Mesendoderm (in vitro differentiated cells): ENCODE data around the gene PFAS.

ENCODE experiments used
- DNase-seq: peaks from one replicate; pipeline ENCODE4 v3.0.0; 2013
- H2AK5ac ChIP-seq: 2 replicates; pipeline ENCODE4 v1.6.1; 2013; ENCODE audit warnings: low read length, inconsistent platforms
- H2BK120ac ChIP-seq: 2 replicates; pipeline ENCODE4 v1.6.1; 2013; ENCODE audit warnings: low read depth, mild to moderate bottlenecking, low read length, moderate library complexity, mixed read lengths
- H2BK15ac ChIP-seq: replicated peaks from 2 replicates; pipeline ENCODE4 v1.6.1; 2013; ENCODE audit warnings: low read depth, mild to moderate bottlenecking, moderate library complexity
- H2BK5ac ChIP-seq: 2 replicates; pipeline ENCODE4 v1.6.1; 2013; ENCODE audit warnings: low read length, inconsistent platforms
- H3K18ac ChIP-seq: 2 replicates; pipeline ENCODE4 v1.6.1; 2013; ENCODE audit warnings: mild to moderate bottlenecking, low read length, mixed read lengths
- H3K23ac ChIP-seq: one replicate; pipeline ENCODE4 v1.6.1; 2013; ENCODE audit warnings: low read length
- H3K27ac ChIP-seq: 2 replicates; pipeline ENCODE4 v1.5.1; 2013; ENCODE audit warnings: low read depth, mild to moderate bottlenecking, inconsistent platforms, low read length, moderate library complexity
- H3K27me3 ChIP-seq: 2 replicates; pipeline ENCODE4 v1.6.1; 2013; ENCODE audit warnings: low read length, control low read depth, mild to moderate bottlenecking, inconsistent platforms; ENCODE audit not compliant: insufficient read depth, poor library complexity
- H3K36me3 ChIP-seq: 2 replicates; pipeline ENCODE4 v1.6.1; 2013; ENCODE audit warnings: low read length, inconsistent platforms; ENCODE audit not compliant: control insufficient read depth, insufficient read depth
- H3K4ac ChIP-seq: one replicate; pipeline ENCODE4 v1.6.1; 2013; ENCODE audit warnings: low read depth, mild to moderate bottlenecking, low read length, moderate library complexity
- H3K4me1 ChIP-seq: 2 replicates; pipeline ENCODE4 v1.6.1; 2013; ENCODE audit warnings: low read depth, low read length, inconsistent platforms; ENCODE audit not compliant: control insufficient read depth
- H3K4me2 ChIP-seq: 2 replicates; pipeline ENCODE4 v1.6.1; 2013; ENCODE audit warnings: low read length
- H3K4me3 ChIP-seq: 2 replicates; pipeline ENCODE4 v1.5.1; 2013; ENCODE audit warnings: mild to moderate bottlenecking, low read length
- H3K56ac ChIP-seq: one replicate; pipeline ENCODE4 v1.6.1; 2013; ENCODE audit warnings: low read length
- H3K79me1 ChIP-seq: 2 replicates; pipeline ENCODE4 v1.6.1; 2013; ENCODE audit warnings: low read length, inconsistent platforms
- H3K79me2 ChIP-seq: 2 replicates; pipeline ENCODE4 v1.6.1; 2013; ENCODE audit warnings: mild to moderate bottlenecking, low read length; ENCODE audit not compliant: control insufficient read depth, insufficient read depth
- H3K9ac ChIP-seq: 2 replicates; pipeline ENCODE4 v1.6.1; 2013; ENCODE audit warnings: low read length, inconsistent platforms
- H4K5ac ChIP-seq: one replicate; pipeline ENCODE4 v1.6.1; 2013; ENCODE audit warnings: low read length
- H4K8ac ChIP-seq: one replicate; pipeline ENCODE4 v1.6.1; 2013; ENCODE audit warnings: low read depth, mild to moderate bottlenecking, control low read depth, low read length, moderate library complexity
- WGBS: extraction: QIAGEN DNeasy Blood & Tissue Kit; methylation state at CpG from one replicate; pipeline ENCODE4 v1.1.7; 2013; ENCODE audit warnings: low lambda C conversion rate, missing lambda C conversion rate; ENCODE audit not compliant: insufficient coverage; ENCODE audit errors: extremely low coverage; 5-methylcytosine and 5-hydroxymethylcytosine counted together

PFAS gene

DNA sequence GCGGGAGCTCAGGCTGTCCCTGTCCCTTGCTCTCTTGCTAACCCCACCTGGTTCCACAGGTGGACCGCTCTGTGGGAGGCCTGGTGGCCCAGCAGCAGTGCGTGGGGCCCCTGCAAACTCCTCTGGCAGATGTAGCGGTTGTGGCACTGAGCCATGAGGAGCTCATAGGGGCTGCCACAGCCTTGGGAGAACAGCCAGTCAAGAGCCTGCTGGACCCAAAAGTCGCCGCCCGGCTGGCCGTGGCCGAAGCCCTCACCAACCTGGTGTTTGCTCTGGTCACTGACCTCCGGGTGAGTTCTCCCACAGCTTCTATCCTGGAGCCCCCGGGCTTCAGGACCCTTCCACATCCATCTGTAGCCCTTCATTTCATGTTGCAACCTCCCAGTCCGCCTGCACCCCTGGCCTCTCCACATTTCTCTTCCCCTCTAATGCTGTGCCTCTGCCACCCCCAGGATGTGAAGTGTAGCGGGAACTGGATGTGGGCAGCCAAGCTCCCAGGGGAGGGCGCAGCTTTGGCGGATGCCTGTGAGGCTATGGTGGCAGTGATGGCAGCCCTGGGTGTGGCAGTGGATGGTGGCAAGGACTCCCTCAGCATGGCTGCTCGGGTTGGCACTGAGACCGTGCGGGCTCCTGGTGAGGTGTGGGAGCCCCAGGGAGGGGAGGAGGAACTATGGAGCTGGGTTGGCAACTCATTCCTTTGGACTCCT, 15.9 kb downstream of the PFAS start:
- H4K8ac ChIP-seq = no peak overlapping the region
- H4K5ac ChIP-seq = no peak overlapping the region
- no peak overlapping the region for H2BK15ac ChIP-seq
- H3K56ac ChIP-seq = no peak overlapping the region
- peaks cover 40% of the 10 kb centered on the region for H3K36me3 ChIP-seq
- no peak overlapping the region for H3K9ac ChIP-seq
- no peak overlapping the region for H3K4ac ChIP-seq
- no peak overlapping the region for H2BK120ac ChIP-seq
- no peak overlapping the region for H3K18ac ChIP-seq
- H3K4me3 ChIP-seq = no peak overlapping the region
- H3K79me1 ChIP-seq = no peaks in the 10 kb centered on the region
- H2BK5ac ChIP-seq = no peak overlapping the region
- H3K4me1 ChIP-seq = no peaks in the 10 kb centered on the region
- WGBS = no CpG with 5 or more reads among the region's 18 CpGs
- no peaks in the 10 kb centered on the region for H3K79me2 ChIP-seq
- DNase-seq = no peak
- H3K27me3 ChIP-seq = no peaks in the 10 kb centered on the region
- H2AK5ac ChIP-seq = no peak overlapping the region
- H3K4me2 ChIP-seq = no peak overlapping the region
- no peak overlapping the region for H3K23ac ChIP-seq
- no peak overlapping the region for H3K27ac ChIP-seq

DNA sequence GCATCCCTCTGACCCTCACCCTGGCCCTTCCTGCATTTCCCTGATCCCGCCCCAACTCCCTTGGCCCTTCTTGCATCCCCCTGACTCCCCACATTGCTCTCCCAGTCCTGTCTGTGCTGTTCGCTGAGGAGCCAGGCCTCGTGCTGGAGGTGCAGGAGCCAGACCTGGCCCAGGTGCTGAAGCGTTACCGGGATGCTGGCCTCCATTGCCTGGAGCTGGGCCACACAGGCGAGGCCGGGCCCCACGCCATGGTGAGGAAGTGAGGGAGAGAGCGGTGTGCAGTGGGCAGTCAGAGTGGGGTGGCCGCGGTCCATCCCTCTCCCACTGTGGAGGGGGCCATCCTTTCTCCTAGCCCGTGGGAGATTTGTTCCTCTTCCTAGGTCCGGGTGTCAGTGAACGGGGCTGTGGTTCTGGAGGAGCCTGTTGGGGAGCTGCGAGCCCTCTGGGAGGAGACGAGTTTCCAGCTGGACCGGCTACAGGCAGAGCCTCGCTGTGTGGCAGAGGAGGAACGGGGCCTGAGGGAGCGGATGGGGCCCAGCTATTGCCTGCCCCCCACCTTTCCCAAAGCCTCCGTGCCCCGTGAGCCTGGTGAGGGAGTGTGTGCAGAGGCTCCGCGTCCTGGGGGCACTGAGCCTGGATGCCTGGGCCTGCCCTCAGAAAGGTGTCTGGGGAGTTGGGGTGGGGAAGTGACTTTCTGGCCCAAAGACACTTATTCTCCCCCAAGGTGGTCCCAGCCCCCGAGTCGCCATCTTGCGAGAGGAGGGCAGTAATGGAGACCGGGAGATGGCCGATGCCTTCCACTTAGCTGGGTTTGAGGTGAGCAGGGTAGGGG, 17.8 kb downstream of the PFAS start:
- no peak for DNase-seq
- Histone ChIP-seq H3K56ac (no peak overlapping the region), H3K27me3 (no peaks in the 10 kb centered on the region), H3K36me3 (peaks cover 42% of the 10 kb centered on the region), H2BK120ac (no peak overlapping the region), H3K4me1 (no peaks in the 10 kb centered on the region), H3K4me3 (no peak overlapping the region), H2BK5ac (no peak overlapping the region), H2BK15ac (no peak overlapping the region), H4K5ac (no peak overlapping the region), H4K8ac (no peak overlapping the region), H3K79me2 (no peaks in the 10 kb centered on the region), H3K79me1 (no peaks in the 10 kb centered on the region), H3K4ac (no peak overlapping the region), H2AK5ac (no peak overlapping the region), H3K18ac (no peak overlapping the region), H3K27ac (no peak overlapping the region), H3K9ac (no peak overlapping the region), H3K23ac (no peak overlapping the region), H3K4me2 (no peak overlapping the region)
- WGBS = no CpG with 5 or more reads among the region's 29 CpGs

- Histone ChIP-seq H2BK15ac (no peak overlapping the region), H3K9ac (no peak overlapping the region), H3K4me1 (no peaks in the 10 kb centered on the region), H3K79me1 (no peaks in the 10 kb centered on the region), H4K5ac (no peak overlapping the region), H3K56ac (no peak overlapping the region), H3K27ac (no peak overlapping the region), H4K8ac (no peak overlapping the region), H2BK120ac (no peak overlapping the region), H2BK5ac (no peak overlapping the region), H3K36me3 (peaks cover 42% of the 10 kb centered on the region), H3K4ac (no peak overlapping the region), H3K4me3 (no peak overlapping the region), H3K4me2 (no peak overlapping the region), H3K18ac (no peak overlapping the region), H3K27me3 (no peaks in the 10 kb centered on the region), H3K79me2 (no peaks in the 10 kb centered on the region), H3K23ac (no peak overlapping the region), H2AK5ac (no peak overlapping the region)
- no CpG with 5 or more reads among the region's 13 CpGs for WGBS
- no peak for DNase-seq
Measured at GRCh38 chr17:8267480-8268147, 18.5 kb downstream of the PFAS start.

DNA sequence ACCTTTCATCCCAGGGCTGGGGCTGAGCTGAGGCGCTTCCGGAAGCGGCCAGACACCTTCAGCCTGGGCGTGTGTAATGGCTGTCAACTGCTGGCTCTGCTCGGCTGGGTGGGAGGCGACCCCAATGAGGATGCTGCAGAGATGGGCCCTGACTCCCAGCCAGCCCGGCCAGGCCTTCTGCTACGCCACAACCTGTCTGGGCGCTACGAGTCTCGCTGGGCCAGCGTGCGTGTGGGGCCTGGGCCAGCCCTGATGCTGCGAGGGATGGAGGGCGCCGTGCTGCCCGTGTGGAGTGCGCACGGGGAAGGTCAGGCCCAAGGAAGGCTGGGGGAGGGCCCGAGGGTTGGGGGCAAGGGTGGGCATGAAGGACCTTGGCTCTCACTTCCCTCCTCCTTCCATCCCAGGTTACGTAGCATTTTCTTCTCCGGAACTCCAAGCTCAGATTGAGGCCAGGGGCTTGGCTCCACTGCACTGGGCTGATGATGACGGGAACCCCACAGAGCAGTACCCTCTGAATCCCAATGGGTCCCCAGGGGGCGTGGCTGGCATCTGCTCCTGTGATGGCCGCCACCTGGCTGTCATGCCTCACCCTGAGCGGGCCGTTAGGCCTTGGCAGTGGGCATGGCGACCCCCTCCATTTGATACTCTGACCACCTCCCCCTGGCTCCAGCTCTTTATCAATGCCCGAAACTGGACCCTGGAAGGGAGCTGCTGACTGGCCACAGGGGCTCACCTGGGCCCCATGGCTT, 19.6 kb downstream of the PFAS start:
- Histone ChIP-seq H3K4me1 (no peaks in the 10 kb centered on the region), H3K23ac (no peak overlapping the region), H3K56ac (no peak overlapping the region), H3K27me3 (no peaks in the 10 kb centered on the region), H2AK5ac (no peak overlapping the region), H2BK15ac (no peak overlapping the region), H3K4me2 (no peak overlapping the region), H3K18ac (no peak overlapping the region), H4K8ac (no peak overlapping the region), H3K79me2 (no peaks in the 10 kb centered on the region), H2BK5ac (no peak overlapping the region), H3K27ac (no peak overlapping the region), H3K9ac (no peak overlapping the region), H3K4me3 (no peak overlapping the region), H3K4ac (no peak overlapping the region), H3K36me3 (peaks cover 37% of the 10 kb centered on the region), H2BK120ac (no peak overlapping the region), H4K5ac (no peak overlapping the region), H3K79me1 (no peaks in the 10 kb centered on the region)
- no peak for DNase-seq
- WGBS = no CpG with 5 or more reads among the region's 29 CpGs

- no peak overlapping the region for H3K23ac ChIP-seq
- no peak overlapping the region for H3K18ac ChIP-seq
- H2BK120ac ChIP-seq = no peak overlapping the region
- H4K8ac ChIP-seq = no peak overlapping the region
- H3K4me3 ChIP-seq = no peak overlapping the region
- no peak overlapping the region for H4K5ac ChIP-seq
- H3K27me3 ChIP-seq = no peaks in the 10 kb centered on the region
- no peak overlapping the region for H3K4ac ChIP-seq
- no CpG with 5 or more reads among the region's 1 CpG for WGBS
- H2BK15ac ChIP-seq = no peak overlapping the region
- H3K27ac ChIP-seq = no peak overlapping the region
- no peak overlapping the region for H2BK5ac ChIP-seq
- DNase-seq = peak; percentile 42
- no peak overlapping the region for H2AK5ac ChIP-seq
- no peak overlapping the region for H3K9ac ChIP-seq
- H3K79me1 ChIP-seq = no peaks in the 10 kb centered on the region
- peaks cover 10% of the 10 kb centered on the region for H3K36me3 ChIP-seq
- no peaks in the 10 kb centered on the region for H3K4me1 ChIP-seq
- H3K56ac ChIP-seq = no peak overlapping the region
- H3K79me2 ChIP-seq = no peaks in the 10 kb centered on the region
- no peak overlapping the region for H3K4me2 ChIP-seq
Measured at GRCh38 chr17:8272421-8272820, 23.3 kb downstream of the PFAS start.
